ENCODE measurements around the gene ASH1L.

The ASH1L gene

DNA sequence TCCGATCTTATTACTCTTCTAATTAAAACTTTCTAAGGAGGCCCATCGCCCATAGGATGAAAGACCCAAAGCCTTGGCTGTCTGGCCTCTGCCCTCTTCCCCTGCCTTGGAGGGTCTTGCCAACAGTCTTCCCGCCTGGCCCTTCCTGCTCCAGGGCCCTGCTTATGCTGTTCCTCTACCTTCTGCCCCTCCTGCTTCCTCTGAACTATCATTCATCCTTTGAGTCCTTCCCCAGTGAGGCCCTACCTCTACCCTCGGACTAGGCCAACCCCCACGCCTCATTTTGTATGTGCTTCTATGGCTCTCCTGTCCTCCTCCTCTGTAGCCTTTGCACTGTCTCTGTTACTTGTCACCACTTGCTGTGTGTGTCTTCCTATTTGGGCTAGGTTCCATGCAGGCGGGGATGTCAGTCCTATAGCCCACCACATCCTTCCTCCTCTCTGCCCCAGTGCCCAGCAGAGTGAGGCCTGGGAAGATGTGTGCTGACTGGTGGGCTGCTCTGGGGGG is 236.5 kb downstream of the ASH1L start:
- no peak for DNase-seq

- no peak for DNase-seq
These were observed 237.1 kb downstream of the ASH1L start for GRCh38 chr1:155325603-155325893.

DNA sequence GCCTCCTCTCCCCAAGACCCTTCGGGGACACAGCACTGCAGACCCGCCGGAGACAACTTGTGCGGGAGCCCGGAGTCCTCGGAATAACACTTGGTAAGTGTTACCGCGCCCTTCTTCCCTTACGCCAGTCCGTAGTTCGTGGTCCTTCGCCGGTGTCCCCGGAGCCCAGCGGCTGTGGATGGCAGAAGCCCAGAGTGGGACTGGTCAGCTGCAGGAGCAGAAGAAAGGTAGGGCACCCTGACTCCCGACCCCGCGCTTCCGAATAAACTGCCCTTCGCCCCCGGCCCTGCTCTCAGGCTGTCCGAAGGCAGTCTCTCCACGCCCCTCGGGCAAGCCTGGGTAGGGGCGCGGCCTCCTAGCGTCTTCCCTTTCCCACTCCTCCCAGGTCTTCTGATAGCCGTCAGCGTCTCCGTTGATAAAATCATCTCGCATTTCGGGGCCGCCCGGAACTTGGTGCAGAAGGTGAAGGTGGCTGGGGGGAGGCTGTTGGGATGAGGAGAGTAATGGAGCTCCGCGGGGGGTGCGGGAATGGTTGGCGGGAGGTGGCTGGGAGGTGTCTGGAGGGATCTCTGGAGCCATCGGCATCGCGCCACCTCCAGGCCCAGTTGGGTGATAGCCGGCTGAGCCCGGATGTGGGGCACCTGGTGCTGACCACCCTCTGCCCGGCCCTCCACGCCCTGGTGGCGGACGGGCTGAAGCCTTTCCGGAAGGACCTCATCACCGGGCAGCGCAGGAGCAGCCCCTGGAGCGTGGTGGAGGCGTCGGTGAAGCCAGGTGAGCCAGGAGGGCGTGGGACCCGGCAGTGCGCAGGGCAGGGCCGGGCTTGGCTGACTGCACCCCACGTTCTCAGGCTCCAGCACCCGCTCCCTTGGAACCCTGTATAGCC is 237.6 kb downstream of the ASH1L start:
- peak; percentile 71 for DNase-seq

DNA sequence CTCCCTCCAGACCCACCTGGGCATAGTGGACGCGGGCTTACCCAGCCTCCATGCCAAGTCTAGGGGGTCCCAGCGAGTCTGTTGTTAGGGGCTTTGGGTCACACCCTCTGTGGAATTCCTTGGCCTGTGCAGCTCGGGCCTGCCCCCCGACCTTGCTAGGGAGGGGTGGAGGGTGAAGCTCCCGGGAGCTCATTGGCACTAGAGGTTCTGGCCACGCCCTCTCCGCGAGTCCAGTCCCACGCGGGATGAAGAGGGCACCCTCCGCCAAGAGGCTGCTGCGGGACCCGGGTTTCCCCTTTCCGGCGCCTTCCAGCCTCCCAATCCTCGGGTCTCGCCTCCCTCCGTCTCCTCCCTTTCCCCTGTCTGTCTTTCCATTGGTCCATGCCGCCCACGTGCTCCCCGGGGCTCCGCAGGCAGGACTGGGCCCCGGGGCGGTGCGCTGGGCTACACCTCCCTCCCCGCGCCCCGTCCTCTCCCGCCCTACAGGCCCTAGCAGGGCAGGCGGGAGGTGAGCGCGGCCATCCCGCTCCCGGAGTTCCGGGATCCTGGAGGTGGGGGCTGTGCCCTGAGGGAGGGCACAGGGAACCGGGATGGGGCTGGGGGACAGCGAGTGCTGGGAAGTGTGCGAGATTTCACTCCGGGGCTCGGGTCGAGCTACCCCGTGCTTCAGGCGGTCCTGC is 238.4 kb downstream of the ASH1L start:
- DNase-seq = peak; percentile 98

- peak; percentile 91 for DNase-seq
These were observed 238.9 kb downstream of the ASH1L start for GRCh38 chr1:155323729-155324036.

DNA sequence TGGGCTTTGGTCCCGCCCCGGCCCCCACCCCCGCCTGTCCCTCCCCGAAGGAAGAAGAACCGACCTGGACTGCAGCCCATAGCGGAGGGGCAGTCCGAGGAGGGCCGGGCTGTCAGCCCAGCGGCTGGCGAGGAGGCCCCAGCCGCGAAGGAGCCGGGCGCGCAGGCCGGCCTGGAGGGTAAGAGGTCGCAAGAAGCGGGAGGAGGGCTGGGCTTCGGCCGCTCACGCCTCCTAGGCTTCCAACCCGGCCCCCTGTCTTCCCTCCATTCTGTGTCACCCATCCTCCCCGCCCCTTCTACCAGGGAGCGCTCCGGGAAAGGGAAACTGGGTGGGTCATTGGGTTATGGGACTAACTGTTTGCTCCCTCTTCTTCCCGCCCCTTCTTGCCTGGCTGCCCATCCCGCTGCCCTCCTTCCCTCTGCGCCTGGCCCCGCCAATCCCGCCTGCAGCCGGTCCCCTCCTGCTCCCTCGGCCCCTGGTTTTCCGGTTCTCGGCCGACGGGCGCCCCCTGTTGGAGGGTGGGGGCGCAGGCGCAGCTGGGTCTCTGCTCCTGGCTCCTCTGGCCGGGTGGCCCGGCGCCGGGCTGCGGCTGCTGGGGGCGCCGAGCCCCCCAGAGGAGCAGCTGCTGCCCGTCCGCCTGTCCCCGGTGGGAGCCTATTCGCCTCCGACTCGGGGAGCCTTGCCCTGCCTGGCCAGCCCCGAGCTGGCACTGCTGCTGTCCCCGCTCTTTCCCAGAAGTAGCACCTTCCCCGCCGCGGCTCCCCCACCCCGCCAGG is 239.5 kb downstream of the ASH1L start:
- DNase-seq = peak; percentile 98

GRCh38 chr1:155322571-155322952 is 240.0 kb downstream of the ASH1L start:
- peak; percentile 28 for DNase-seq

DNA sequence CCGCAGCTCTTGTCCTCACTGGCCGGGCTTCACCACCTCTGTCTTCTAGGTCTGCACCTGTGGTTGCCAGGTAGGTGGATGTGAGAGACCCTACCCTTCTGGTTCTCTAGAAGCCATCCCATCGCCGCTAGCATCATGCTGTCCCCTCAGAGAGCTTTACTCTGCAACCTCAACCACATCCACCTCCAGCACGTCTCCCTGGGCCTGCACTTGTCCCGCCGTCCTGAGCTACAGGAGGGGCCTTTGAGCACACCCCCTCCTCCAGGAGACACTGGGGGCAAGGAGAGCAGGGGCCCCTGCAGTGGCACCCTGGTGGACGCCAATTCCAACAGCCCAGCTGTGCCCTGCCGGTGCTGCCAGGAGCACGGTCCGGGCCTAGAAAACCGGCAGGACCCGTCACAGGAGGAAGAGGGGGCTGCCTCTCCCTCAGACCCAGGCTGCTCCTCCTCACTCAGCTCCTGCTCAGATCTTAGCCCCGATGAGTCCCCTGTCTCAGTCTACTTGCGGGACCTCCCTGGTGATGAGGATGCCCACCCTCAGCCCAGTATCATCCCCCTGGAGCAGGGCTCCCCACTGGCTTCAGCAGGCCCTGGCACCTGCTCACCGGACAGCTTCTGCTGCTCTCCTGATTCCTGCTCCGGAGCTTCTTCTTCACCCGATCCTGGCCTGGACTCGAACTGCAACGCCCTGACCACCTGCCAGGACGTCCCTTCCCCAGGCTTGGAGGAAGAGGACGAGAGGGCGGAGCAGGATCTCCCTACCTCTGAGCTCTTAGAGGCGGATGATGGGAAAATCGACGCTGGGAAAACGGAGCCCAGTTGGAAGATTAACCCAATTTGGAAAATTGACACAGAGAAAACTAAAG is 240.7 kb downstream of the ASH1L start:
- DNase-seq = no peak

DNA sequence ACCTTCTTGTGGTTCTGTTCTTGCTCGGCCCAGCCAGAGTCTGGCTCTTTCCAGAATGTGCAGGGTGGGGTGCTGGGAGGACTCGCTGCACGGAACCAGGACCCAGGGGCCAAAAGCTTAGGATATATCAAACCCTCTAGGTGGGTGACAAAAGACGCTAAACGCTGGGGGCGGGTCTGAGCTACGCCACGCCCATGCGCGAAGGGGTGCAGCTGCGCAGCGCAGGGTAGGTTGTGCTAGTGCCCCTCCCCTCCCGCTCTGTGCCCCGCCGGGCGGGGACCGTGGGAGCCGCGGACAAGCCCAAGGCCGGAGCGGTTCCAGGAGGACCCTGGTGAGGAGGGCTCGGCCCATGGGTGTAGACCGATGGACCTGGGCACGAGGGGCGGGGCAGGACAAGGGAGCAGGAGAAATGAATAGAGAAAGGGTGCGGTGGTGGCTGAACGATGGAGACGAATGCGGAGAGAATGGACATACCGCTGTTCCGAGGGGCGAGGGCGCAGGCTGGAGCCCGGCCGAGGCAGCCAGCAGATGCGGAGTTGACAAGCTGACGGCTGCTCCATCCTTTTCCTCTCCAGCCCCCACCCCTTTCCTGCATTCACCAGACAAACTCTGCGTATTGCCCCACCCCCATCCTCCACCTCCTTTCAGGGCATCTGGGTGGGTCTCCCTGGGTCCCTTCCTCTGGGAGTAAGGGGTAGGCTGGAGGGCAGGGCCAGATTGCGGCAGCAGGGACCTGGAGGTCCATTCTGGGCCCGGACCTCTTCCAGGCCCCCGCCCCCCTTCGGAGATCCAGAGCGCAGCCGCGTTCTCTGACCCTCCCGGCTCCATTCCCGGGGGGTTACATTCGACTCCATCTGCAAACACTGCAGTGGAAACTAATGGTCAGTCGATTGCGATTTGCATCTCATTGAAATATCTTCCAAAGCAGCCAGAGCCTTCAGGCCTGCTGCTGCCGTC is 241.7 kb downstream of the ASH1L start, which contains the start of gene RUSC1:
Gene RUSC1, plus strand, starts transcription at position 234 of the 957 bp plus-strand sequence. CDS start 880 bp downstream, outside the sequence.
- DNase-seq = no peak

GRCh38 chr1:155320252-155320651 is 242.4 kb downstream of the ASH1L start:
- DNase-seq = no peak

DNA sequence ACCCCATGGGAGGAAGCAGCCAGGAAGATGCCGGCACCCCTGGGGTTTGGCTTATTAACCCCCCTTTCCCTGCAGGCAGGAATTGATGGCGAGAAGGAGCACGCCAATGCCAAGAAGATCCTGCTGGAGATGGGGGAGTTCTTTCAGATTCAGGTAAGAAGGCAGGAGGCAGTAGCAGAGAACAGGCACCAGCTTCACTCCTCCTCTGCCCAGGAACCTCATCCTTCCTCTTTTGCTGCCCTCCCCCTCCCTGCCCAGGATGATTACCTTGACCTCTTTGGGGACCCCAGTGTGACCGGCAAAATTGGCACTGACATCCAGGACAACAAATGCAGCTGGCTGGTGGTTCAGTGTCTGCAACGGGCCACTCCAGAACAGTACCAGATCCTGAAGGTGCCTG is 243.1 kb downstream of the ASH1L start:
- DNase-seq = no peak

DNA sequence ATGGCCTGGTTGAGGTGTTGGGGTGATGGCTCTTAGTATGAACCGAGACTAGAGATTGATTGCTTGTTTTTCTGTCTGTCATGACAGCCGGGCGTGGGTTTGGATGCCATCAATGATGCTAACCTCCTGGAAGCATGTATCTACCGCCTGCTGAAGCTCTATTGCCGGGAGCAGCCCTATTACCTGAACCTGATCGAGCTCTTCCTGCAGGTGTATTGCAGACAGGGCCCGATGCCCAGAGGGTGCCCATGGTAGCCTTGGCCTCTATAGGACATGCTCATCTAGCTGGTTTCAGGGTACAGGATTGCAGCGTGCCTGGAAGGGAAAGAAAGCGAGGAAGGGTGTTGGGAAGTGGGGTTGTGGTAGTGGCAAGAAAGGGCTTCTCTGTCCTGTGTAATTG is 244.5 kb downstream of the ASH1L start:
- DNase-seq = no peak

DNA sequence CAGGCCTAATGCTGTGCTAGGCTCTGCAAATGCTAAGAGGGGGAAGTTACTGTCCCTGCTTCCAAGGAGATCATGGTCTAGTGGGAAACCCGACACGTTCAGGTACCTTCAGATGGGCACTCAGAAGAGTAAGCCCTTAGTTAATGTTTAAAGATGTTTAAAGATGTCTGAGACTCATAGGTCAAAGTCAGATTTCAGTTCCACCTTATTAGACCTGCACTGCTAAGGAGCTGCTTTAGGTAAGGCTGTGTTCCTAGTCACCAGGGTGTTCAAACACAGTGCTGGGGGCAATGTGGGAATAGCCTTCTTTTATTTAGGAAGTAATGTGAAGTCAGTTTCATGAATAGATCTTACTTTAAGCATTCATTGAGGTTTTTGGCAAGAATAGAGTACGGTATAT is 245.7 kb downstream of the ASH1L start:
- no peak for DNase-seq

DNA sequence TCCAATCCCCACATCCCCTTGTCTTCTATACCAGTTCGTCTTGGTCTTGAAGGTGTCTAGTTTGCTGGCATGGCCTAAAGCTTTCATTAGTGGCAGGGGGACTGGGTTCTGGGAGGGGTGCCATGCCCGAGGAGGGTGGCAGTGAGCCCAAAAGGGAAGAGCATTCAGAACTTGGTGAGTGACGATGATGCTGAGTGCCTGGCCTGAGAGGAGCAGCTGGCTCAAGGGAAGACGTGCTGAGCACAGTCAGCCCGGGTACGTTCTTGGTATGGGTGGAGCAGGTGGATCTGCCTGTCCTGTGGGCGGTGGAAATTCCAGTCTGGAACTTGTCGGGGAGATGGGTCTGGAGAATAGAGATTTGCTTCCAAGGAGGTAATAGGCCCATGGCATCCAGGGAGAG is 249.3 kb downstream of the ASH1L start:
- DNase-seq = no peak

GRCh38 chr1:155309423-155310021 is 253.1 kb downstream of the ASH1L start:
- DNase-seq = peak; percentile 23

DNA sequence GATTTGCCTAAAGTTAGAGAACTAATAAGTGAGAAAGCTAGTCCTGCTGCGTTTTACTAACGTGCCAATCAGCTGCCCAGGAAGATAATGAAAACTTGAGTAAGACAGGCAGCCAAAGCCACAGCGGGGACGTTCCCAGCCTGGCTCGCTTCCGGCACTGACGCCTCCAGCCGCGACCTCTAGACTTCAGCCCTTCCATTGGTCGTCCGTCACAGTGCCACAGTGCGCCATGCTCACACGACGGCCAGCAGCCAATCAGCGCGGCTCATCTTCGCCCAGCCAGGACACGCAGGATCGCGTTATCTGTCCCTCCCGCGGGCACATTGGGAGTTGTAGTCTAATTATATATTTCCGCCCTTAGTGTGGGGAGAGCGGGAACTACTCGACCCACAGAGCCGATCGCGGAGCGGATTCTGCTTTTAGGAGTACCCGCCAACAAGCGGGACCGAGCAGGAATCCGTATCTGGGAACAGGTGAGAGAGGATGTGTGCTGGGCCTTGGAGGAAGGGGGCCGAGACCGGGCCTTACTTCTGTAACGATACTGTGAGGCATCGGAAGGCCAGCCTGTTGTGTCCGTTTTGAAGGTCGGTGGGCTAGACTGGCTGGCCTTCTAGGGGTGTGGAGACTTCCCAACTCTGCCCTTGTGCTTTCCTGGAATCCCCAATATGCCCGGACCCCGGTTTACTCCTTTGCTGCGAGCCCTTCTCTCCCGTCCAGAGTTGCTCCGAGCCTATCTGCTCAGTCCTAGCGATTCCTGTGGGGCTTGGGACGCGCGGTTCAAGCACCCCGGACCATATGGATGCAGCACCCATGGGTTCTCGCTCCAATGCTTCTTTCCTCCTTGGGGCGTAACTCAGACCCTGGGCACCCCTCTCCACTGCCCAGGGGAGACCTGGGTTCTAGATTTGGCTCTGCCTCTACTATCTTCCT is 253.8 kb downstream of the ASH1L start, which contains the start of gene FDPS:
Gene FDPS, plus strand, starts transcription at position 374 of the 930 bp plus-strand sequence. CDS start 924 bp downstream, outside the sequence.
- peak; percentile 100 for DNase-seq

DNA sequence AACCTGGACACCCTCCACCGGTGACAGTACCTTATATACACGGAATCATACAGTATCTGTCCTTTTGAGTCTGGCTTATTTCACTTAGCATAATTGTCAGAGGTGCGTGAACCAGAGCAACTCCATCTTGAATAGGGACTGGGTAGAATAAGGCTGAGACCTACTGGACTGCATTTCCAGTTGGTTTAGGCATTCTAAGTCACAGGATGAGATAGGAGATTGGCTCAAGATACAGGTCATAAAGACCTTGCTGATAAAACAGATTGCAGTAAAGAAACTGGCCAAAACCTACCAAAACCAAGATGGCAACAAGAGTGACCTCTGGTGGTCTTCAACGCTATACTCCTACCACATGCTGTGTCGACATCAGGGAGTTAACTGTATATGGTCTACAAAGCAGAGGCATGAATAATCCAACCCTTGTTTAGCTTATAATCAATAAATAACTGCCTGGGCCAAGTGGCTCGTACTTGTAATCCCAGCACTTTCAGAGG is 255.3 kb downstream of the ASH1L start:
- peak; percentile 58 for DNase-seq

DNA sequence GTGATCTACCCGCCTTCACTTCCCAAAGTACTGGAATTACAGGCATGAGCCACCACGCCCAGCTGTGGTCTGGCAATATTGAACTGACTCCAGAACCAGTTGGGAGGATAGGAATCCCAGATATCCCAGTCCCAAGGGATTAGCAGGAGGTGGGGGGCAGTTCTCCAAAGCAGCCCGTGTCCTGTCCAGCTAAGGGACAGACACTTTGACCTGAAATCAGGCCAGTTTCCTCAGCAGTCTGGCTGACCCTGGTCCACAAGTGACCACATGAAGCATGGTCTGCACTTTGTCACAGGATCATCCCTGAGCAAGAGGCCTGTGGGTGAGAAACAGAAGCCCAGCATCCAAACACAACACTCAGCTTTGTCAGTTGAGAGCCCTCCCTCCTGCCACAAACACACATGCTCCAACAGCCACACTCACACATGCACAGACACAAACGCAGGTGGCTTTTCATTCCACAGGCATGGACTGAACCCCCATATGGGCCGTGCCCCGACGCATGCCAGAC is 256.7 kb downstream of the ASH1L start:
- no peak for DNase-seq

DNA sequence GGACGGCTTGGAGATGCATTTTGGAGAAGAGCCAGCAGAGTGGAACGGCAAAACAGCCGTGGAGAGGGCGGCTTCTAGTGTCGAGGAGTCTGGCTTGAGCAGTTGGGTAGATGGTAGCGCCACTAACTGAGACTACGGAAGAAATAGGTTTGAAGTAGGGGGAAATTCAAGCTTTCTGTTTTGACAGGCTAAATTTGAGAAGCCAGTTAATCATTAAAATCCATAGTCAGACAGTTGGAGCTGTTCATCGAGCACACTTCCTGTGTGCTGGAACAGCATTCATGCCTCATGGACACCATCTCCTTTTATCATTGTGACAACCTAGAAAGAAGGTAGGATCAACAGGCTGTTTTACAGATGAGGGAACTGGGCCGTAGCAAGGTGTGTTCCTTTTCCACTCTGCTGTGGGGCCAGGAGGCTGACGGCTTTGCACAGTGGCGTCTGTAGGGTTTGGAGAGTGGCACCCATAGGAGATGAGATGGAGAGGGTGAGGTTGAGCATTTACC is 258.0 kb downstream of the ASH1L start:
- no peak for DNase-seq
